WTC11 (cell line): Measurements from ENCODE around the gene SLC7A14. TPM values are rescaled to one million over a fixed set of nuclear protein-coding genes. Genes with fewer than 3 reads are reported as not detected.
"Not testable (repeated sequence)": the region's sequence is repeated elsewhere in the genome, so short reads cannot be mapped to it uniquely, and the experiment has no call there.

Source experiments
- ATAC-seq: fragments of 200-7000 bp; cut with Tn5 transposase; 2 replicates; pipeline ENCODE4 v1.10.0; 2021; ENCODE audit warnings: mild to moderate bottlenecking, moderate library complexity
- CTCF ChIA-PET: fragments of 300-600 bp; sonication (Branson Sonifier 250); formaldehyde crosslinking; loops from one replicate; lab custom pipeline; 2021; ENCODE audit warnings: antibody characterized with exemption; lab: Charles Lee
- POLR2A ChIA-PET: fragments of 350-600 bp; sonication (Branson Sonifier 250); formaldehyde crosslinking; loops from one replicate; lab custom pipeline; 2021; ENCODE audit warnings: antibody characterized with exemption; lab: Charles Lee
- DNase-seq: peaks from one replicate; pipeline ENCODE4 v3.0.0; 2021; ENCODE audit warnings: low spot score
- H3K27ac Mint-ChIP-seq: 2 replicates; pipeline ENCODE4 v1.8.0; 2021; ENCODE audit warnings: mixed read lengths
- H3K27me3 Mint-ChIP-seq: 2 replicates; pipeline ENCODE4 v1.8.0; 2021; ENCODE audit warnings: low read depth, mild to moderate bottlenecking, moderate library complexity, mixed read lengths
- H3K36me3 Mint-ChIP-seq: 2 replicates; pipeline ENCODE4 v1.8.0; 2021; ENCODE audit warnings: mixed read lengths
- H3K4me1 Mint-ChIP-seq: 2 replicates; pipeline ENCODE4 v1.8.0; 2022; ENCODE audit warnings: mixed read lengths
- H3K4me3 Mint-ChIP-seq: 2 replicates; pipeline ENCODE4 v1.8.0; 2021; ENCODE audit warnings: mild to moderate bottlenecking, moderate library complexity, mixed read lengths
- H3K9me3 Mint-ChIP-seq: 2 replicates; pipeline ENCODE4 v1.8.0; 2021; ENCODE audit warnings: mixed read lengths
- AFF4 ChIP-seq: sonication (generic); formaldehyde crosslinking; IDR thresholded peaks from 2 replicates; pipeline ENCODE4 v1.8.1; 2023; ENCODE audit warnings: mild to moderate bottlenecking, missing genetic modification reagents, borderline replicate concordance
- AR ChIP-seq: fragments of 250-450 bp; sonication (Bioruptor Pico); IDR thresholded peaks from 2 replicates; pipeline ENCODE4 v1.9.0; 2021; ENCODE audit warnings: mild to moderate bottlenecking
- FOXK1 ChIP-seq: sonication (generic); formaldehyde crosslinking; IDR thresholded peaks from 2 replicates; pipeline ENCODE4 v1.8.0; 2022; ENCODE audit warnings: mild to moderate bottlenecking, moderate library complexity, missing genetic modification reagents
- GABPB1 ChIP-seq: sonication (generic); formaldehyde crosslinking; IDR thresholded peaks from 2 replicates; pipeline ENCODE4 v1.8.1; 2023; ENCODE audit warnings: mild to moderate bottlenecking, missing genetic modification reagents
- GTF2I ChIP-seq: fragments of 250-450 bp; sonication (Bioruptor Pico); conservative IDR thresholded peaks from 2 replicates; pipeline ENCODE4 v1.4.0; 2021; ENCODE audit warnings: mild to moderate bottlenecking
- JUN ChIP-seq: sonication (generic); formaldehyde crosslinking; IDR thresholded peaks from 2 replicates; pipeline ENCODE4 v1.8.0; 2023; ENCODE audit warnings: mild to moderate bottlenecking, missing genetic modification reagents
- MYBL2 ChIP-seq: sonication (generic); formaldehyde crosslinking; IDR thresholded peaks from 2 replicates; pipeline ENCODE4 v1.8.1; 2023; ENCODE audit warnings: mild to moderate bottlenecking, moderate library complexity, missing genetic modification reagents
- NR3C1 ChIP-seq: sonication (generic); formaldehyde crosslinking; conservative IDR thresholded peaks from 2 replicates; pipeline ENCODE4 v1.8.1; 2023; ENCODE audit warnings: low read depth, mild to moderate bottlenecking, missing genetic modification reagents
- RELA ChIP-seq: sonication (generic); formaldehyde crosslinking; IDR thresholded peaks from 2 replicates; pipeline ENCODE4 v1.8.1; 2022; ENCODE audit warnings: missing genetic modification reagents, mild to moderate bottlenecking, borderline replicate concordance
- SMAD3 ChIP-seq: sonication (generic); formaldehyde crosslinking; IDR thresholded peaks from 2 replicates; pipeline ENCODE4 v1.8.0; 2022; ENCODE audit warnings: missing genetic modification reagents, mild to moderate bottlenecking, borderline replicate concordance
- TP53 ChIP-seq: sonication (generic); formaldehyde crosslinking; IDR thresholded peaks from 2 replicates; pipeline ENCODE4 v1.8.1; 2023; ENCODE audit warnings: mild to moderate bottlenecking, missing genetic modification reagents
- USF1 ChIP-seq: sonication (generic); formaldehyde crosslinking; IDR thresholded peaks from 2 replicates; pipeline ENCODE4 v1.8.0; 2022; ENCODE audit warnings: mild to moderate bottlenecking, missing genetic modification reagents
- USF2 ChIP-seq: sonication (generic); formaldehyde crosslinking; IDR thresholded peaks from 2 replicates; pipeline ENCODE4 v1.8.1; 2023; ENCODE audit warnings: mild to moderate bottlenecking, missing genetic modification reagents, moderate library complexity
- ZNF138 ChIP-seq: sonication (generic); formaldehyde crosslinking; conservative IDR thresholded peaks from 2 replicates; pipeline ENCODE4 v1.8.1; 2022; ENCODE audit warnings: mild to moderate bottlenecking, moderate library complexity, missing genetic modification reagents
- ZNF263 ChIP-seq: sonication (generic); formaldehyde crosslinking; IDR thresholded peaks from 2 replicates; pipeline ENCODE4 v1.8.1; 2022; ENCODE audit warnings: low read depth, mild to moderate bottlenecking, moderate library complexity, missing genetic modification reagents
- total RNA-seq: library from RNA; stranded (reverse); gene quantifications from 3 replicates; pipeline ENCODE4 v1.2.3, GENCODE V29; 2021
- TF ChIP-seq, protein P1 (sequence below): sonication (generic); formaldehyde crosslinking; IDR thresholded peaks from 2 replicates; pipeline ENCODE4 v1.8.0; 2022; ENCODE audit warnings: mild to moderate bottlenecking, missing genetic modification reagents
- TF ChIP-seq, protein P2 (sequence below): sonication (generic); formaldehyde crosslinking; IDR thresholded peaks from 2 replicates; pipeline ENCODE4 v1.8.1; 2023; ENCODE audit warnings: mild to moderate bottlenecking, moderate library complexity, missing genetic modification reagents

Gene SLC7A14
- total RNA-seq, 1 experiment from 2014 or later, result 0.68 TPM

- POLR2A ChIA-PET, result no interaction called here
- no peaks in the 10 kb centered on the region for H3K4me1 Mint-ChIP-seq
- no peaks in the 10 kb centered on the region for H3K27me3 Mint-ChIP-seq
- H3K36me3 Mint-ChIP-seq, result no peaks in the 10 kb centered on the region
- no peak overlapping the region for H3K27ac Mint-ChIP-seq
- TF ChIP-seq ZNF263 (CRISPR knock-in tag), result no peak
- no peak for TF ChIP-seq ZNF138 (CRISPR knock-in tag)
- no peak for TF ChIP-seq AR
- no peak for TF ChIP-seq GTF2I
- no peak for TF ChIP-seq RELA (CRISPR knock-in tag)
- no peak for TF ChIP-seq AFF4 (CRISPR knock-in tag)
- TF ChIP-seq, protein P1, sequence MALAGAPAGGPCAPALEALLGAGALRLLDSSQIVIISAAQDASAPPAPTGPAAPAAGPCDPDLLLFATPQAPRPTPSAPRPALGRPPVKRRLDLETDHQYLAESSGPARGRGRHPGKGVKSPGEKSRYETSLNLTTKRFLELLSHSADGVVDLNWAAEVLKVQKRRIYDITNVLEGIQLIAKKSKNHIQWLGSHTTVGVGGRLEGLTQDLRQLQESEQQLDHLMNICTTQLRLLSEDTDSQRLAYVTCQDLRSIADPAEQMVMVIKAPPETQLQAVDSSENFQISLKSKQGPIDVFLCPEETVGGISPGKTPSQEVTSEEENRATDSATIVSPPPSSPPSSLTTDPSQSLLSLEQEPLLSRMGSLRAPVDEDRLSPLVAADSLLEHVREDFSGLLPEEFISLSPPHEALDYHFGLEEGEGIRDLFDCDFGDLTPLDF (CRISPR knock-in tag), result no peak
- TF ChIP-seq JUN (CRISPR knock-in tag), result no peak
- no peak for TF ChIP-seq USF1 (CRISPR knock-in tag)
- no peak for TF ChIP-seq USF2
- no peak for TF ChIP-seq FOXK1 (CRISPR knock-in tag)
- no peak for TF ChIP-seq TP53 (CRISPR knock-in tag)
- no peak overlapping the region for H3K4me3 Mint-ChIP-seq
- DNase-seq, result no peak
- ATAC-seq, result no peak
- H3K9me3 Mint-ChIP-seq, result no peaks in the 10 kb centered on the region
- CTCF ChIA-PET, result no interaction called here
Observed at GRCh38 chr3:170572665-170573253, 13.1 kb downstream of the SLC7A14 start.

DNA sequence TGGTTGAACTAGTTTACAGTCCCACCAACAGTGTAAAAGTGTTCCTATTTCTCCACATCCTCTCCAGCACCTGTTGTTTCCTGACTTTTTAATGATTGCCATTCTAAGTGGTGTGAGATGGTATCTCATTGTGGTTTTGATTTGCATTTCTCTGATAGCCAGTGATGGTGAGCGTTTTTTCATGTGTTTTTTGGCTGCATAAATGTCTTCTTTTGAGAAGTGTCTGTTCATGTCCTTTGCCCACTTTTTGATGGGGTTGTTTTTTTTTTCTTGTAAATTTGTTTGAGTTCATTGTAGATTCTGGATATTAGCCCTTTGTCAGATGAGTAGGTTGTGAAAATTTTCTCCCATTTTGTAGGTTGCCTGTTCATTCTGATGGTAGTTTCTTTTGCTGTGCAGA lies 18.3 kb downstream of the SLC7A14 start:
- H3K4me1 Mint-ChIP-seq, POLR2A ChIA-PET, CTCF ChIA-PET, H3K27ac Mint-ChIP-seq, H3K27me3 Mint-ChIP-seq, H3K4me3 Mint-ChIP-seq, DNase-seq, H3K9me3 Mint-ChIP-seq, H3K36me3 Mint-ChIP-seq, ATAC-seq: not testable (repeated sequence)

- POLR2A ChIA-PET, result no interaction called here
- CTCF ChIA-PET, result interaction anchor here (1.1 kb wide), 1 partner anchor 246 kb away, joined by 5 read pairs; no protein-coding TSS in a partner anchor
- no peak for TF ChIP-seq MYBL2 (CRISPR knock-in tag)
- TF ChIP-seq SMAD3, result no peak
- no peak for TF ChIP-seq GABPB1 (CRISPR knock-in tag)
- no peak for TF ChIP-seq NR3C1 (CRISPR knock-in tag)
- TF ChIP-seq, protein P2, sequence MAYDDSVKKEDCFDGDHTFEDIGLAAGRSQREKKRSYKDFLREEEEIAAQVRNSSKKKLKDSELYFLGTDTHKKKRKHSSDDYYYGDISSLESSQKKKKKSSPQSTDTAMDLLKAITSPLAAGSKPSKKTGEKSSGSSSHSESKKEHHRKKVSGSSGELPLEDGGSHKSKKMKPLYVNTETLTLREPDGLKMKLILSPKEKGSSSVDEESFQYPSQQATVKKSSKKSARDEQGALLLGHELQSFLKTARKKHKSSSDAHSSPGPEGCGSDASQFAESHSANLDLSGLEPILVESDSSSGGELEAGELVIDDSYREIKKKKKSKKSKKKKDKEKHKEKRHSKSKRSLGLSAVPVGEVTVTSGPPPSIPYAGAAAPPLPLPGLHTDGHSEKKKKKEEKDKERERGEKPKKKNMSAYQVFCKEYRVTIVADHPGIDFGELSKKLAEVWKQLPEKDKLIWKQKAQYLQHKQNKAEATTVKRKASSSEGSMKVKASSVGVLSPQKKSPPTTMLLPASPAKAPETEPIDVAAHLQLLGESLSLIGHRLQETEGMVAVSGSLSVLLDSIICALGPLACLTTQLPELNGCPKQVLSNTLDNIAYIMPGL, result no peak
- Mint-ChIP-seq H3K9me3 (no peaks in the 10 kb centered on the region), H3K4me3 (no peak overlapping the region), H3K4me1 (peaks cover 7% of the 10 kb centered on the region), H3K36me3 (no peaks in the 10 kb centered on the region; the same call in 1 of the 2 replicates), H3K27me3 (no peaks in the 10 kb centered on the region), H3K27ac (no peak overlapping the region)
- DNase-seq (no peak), ATAC-seq (no peak)
Observed at GRCh38 chr3:170566413-170566812, 19.5 kb downstream of the SLC7A14 start.
